ENCODE measurements around the gene LRRC39.

DNA sequence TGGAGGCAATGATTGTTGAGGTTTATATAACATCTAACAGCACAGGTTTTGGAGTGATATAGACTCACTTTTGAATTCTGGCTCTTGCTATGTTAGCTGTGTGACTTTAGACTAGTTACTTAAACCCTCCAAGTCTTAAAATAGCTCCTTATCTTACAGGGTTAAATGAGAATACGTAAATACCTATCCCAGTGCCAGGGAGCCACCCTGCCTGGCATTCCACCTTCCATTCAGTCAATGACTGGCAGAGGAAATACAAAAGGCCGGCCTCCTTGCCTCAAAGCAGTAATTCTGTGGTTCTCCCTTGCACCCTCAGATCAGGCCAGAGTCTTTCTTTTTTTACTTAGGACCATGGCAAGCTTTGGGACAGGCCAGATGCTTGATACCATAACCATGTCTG, 39.8 kb upstream of the LRRC39 start:
- TF ChIP-seq, protein P1, sequence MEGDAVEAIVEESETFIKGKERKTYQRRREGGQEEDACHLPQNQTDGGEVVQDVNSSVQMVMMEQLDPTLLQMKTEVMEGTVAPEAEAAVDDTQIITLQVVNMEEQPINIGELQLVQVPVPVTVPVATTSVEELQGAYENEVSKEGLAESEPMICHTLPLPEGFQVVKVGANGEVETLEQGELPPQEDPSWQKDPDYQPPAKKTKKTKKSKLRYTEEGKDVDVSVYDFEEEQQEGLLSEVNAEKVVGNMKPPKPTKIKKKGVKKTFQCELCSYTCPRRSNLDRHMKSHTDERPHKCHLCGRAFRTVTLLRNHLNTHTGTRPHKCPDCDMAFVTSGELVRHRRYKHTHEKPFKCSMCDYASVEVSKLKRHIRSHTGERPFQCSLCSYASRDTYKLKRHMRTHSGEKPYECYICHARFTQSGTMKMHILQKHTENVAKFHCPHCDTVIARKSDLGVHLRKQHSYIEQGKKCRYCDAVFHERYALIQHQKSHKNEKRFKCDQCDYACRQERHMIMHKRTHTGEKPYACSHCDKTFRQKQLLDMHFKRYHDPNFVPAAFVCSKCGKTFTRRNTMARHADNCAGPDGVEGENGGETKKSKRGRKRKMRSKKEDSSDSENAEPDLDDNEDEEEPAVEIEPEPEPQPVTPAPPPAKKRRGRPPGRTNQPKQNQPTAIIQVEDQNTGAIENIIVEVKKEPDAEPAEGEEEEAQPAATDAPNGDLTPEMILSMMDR (conservative IDR thresholded peaks at IDR 0.05; ENCODE audit: low read depth, low read length) = no peak
- TF ChIP-seq EZH2 (IDR thresholded peaks at IDR 0.05; ENCODE audit: borderline replicate concordance, low read depth, low read length, poor library complexity, severe bottlenecking) = no peak
